Hepatocyte (in vitro differentiated cells): ENCODE data around the gene HINT3. TPM values are rescaled to one million over a fixed set of nuclear protein-coding genes. Genes with fewer than 3 reads are reported as not detected.

ENCODE experiments used
- DNase-seq: peaks from one replicate; pipeline ENCODE4 v3.0.0-alpha.2; 2016; ENCODE audit warnings: low spot score
- H2AFZ ChIP-seq: fragments of 200-600 bp; sonication (generic); 2 replicates; pipeline ENCODE4 v1.6.0; 2016; ENCODE audit warnings: antibody characterized with exemption, mild to moderate bottlenecking
- H3K27ac ChIP-seq: fragments of 200-600 bp; sonication (generic); 2 replicates; pipeline ENCODE4 v1.5.1; 2016; ENCODE audit warnings: mild to moderate bottlenecking
- H3K27me3 ChIP-seq: fragments of 200-600 bp; sonication (generic); 2 replicates; pipeline ENCODE4 v1.6.1; 2016
- H3K36me3 ChIP-seq: fragments of 200-600 bp; sonication (generic); replicated peaks from 2 replicates; pipeline ENCODE4 v1.5.1; 2016; ENCODE audit warnings: low read depth; ENCODE audit not compliant: insufficient read depth
- H3K4me1 ChIP-seq: fragments of 200-600 bp; sonication (generic); 2 replicates; pipeline ENCODE4 v1.5.1; 2016; ENCODE audit warnings: mild to moderate bottlenecking, moderate library complexity; ENCODE audit not compliant: insufficient read depth
- H3K4me2 ChIP-seq: fragments of 200-600 bp; sonication (generic); 2 replicates; pipeline ENCODE4 v1.6.0; 2016
- H3K4me3 ChIP-seq: fragments of 200-600 bp; sonication (generic); 2 replicates; pipeline ENCODE4 v1.5.1; 2016; ENCODE audit warnings: mild to moderate bottlenecking
- H3K79me2 ChIP-seq: fragments of 200-600 bp; sonication (generic); 2 replicates; pipeline ENCODE4 v1.6.0; 2017; ENCODE audit warnings: mild to moderate bottlenecking
- H3K9me2 ChIP-seq: fragments of 200-600 bp; sonication (generic); replicated peaks from 2 replicates; pipeline ENCODE4 v1.6.0; 2017; ENCODE audit warnings: mild to moderate bottlenecking; ENCODE audit not compliant: insufficient read depth
- H3K9me3 ChIP-seq: fragments of 200-600 bp; sonication (generic); 2 replicates; pipeline ENCODE4 v1.5.1; 2016; ENCODE audit warnings: low read depth, mild to moderate bottlenecking
- H4K20me1 ChIP-seq: fragments of 200-600 bp; sonication (generic); 2 replicates; pipeline ENCODE4 v1.6.0; 2016; ENCODE audit warnings: mild to moderate bottlenecking; ENCODE audit not compliant: insufficient read depth, poor library complexity, severe bottlenecking
- CTCF ChIP-seq: fragments of 200-600 bp; sonication (generic); IDR thresholded peaks from 2 replicates; pipeline ENCODE4 v1.5.1; 2016; ENCODE audit warnings: antibody characterized with exemption, mild to moderate bottlenecking; ENCODE audit not compliant: poor library complexity
- EZH2 ChIP-seq: fragments of 200-600 bp; sonication (generic); IDR thresholded peaks from 2 replicates; pipeline ENCODE4 v1.6.1; 2016; ENCODE audit warnings: antibody characterized with exemption, mild to moderate bottlenecking, borderline replicate concordance
- EZH2phosphoT487 ChIP-seq: fragments of 200-600 bp; sonication (generic); IDR thresholded peaks from one replicate; pipeline ENCODE4 v1.6.1; 2018; ENCODE audit warnings: antibody characterized with exemption, mild to moderate bottlenecking, low read depth, moderate library complexity; ENCODE audit not compliant: unreplicated experiment, severe bottlenecking
- WGBS: methylation state at CpG from one replicate; pipeline ENCODE4 v1.1.6; 2016; ENCODE audit warnings: low lambda C conversion rate; ENCODE audit errors: missing lambda C conversion rate; 5-methylcytosine and 5-hydroxymethylcytosine counted together
- polyA plus RNA-seq: library from polyadenylated mRNA; unstranded; fragments of >200 nt; fragmentation: Nextera tagmentation; extraction: Ambion mirVana; gene quantifications from 2 replicates; pipeline ENCODE4 v1.2.1, GENCODE V29; 2016
- total RNA-seq: library from RNA; depleted of rRNA; stranded (reverse); fragments of >200 nt; gene quantifications from 2 replicates; pipeline ENCODE4 v1.2.3, GENCODE V29; 2014

Gene HINT3
- total and polyA plus RNA-seq, 2 experiments from 2014 or later = 15.4 to 32.9 TPM

GRCh38 chr6:126010040-126010439 lies 53.5 kb downstream of the HINT3 start:
- Histone ChIP-seq H3K9me3 (no peaks in the 10 kb centered on the region), H3K4me3 (no peak overlapping the region), H3K4me1 (no peaks in the 10 kb centered on the region), H3K27me3 (no peaks in the 10 kb centered on the region), H3K27ac (no peak overlapping the region), H3K9me2 (no peaks in the 10 kb centered on the region), H3K4me2 (no peak overlapping the region), H3K36me3 (no peaks in the 10 kb centered on the region), H4K20me1 (no peaks in the 10 kb centered on the region), H3K79me2 (no peaks in the 10 kb centered on the region), H2AFZ (no peak overlapping the region)
- WGBS = 97% methylated on average over 4 of the region's 4 CpGs
- no peak for DNase-seq
- no peak for TF ChIP-seq EZH2phosphoT487
- TF ChIP-seq CTCF = no peak
- TF ChIP-seq EZH2 = no peak

DNA sequence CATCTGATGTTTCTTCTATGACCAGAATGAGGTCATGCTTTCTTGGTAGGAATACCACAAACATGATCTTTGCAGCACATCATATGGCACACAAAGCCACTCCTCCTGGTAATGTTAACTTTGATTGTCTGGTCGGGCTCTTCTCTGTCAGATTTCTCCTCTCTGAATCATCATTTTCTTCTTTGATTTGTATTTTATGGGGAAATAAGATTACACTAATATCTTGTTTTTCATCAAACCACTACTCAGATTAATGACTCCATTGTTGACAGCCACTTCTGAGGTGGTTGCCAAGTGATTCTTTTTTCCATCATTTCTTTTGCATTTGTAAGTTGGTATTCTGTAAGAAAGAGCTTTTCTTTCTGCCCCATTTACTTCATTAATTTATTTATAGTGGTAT lies 59.3 kb downstream of the HINT3 start:
- H3K4me2 ChIP-seq = no peak overlapping the region
- no peaks in the 10 kb centered on the region for H3K9me3 ChIP-seq
- H3K36me3 ChIP-seq = no peaks in the 10 kb centered on the region
- H4K20me1 ChIP-seq = no peaks in the 10 kb centered on the region
- DNase-seq = no peak
- no peak overlapping the region for H2AFZ ChIP-seq
- H3K4me1 ChIP-seq = no peaks in the 10 kb centered on the region
- H3K4me3 ChIP-seq = no peak overlapping the region
- H3K27me3 ChIP-seq = no peaks in the 10 kb centered on the region
- no peak overlapping the region for H3K27ac ChIP-seq
- no peak for TF ChIP-seq EZH2phosphoT487
- no peak for TF ChIP-seq EZH2
- no peak for TF ChIP-seq CTCF
- WGBS = 100% methylated on average over 1 of the region's 1 CpG
- no peaks in the 10 kb centered on the region for H3K79me2 ChIP-seq
- no peaks in the 10 kb centered on the region for H3K9me2 ChIP-seq

DNA sequence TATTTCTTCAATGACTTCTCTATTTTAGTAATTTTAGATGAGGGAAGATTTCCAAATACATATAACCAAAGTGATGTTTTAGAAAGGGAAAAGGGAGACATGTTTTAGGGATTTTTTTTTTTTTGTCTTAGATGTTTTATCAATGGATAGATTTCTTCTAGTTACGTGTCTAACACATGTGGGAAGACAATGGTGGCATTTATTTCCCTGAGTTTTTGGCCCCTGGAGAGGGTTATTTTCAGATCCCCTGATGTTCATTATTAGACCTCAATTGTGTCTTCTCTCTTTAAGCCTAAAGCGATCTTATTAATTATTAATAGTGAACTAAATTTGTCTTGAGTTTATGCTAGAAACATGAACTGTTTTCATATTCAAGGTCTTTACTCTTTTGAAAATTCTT lies 60.0 kb downstream of the HINT3 start:
- no peak overlapping the region for H3K4me3 ChIP-seq
- TF ChIP-seq CTCF = no peak
- no peak for DNase-seq
- H3K9me3 ChIP-seq = no peaks in the 10 kb centered on the region
- no peaks in the 10 kb centered on the region for H3K4me1 ChIP-seq
- no peaks in the 10 kb centered on the region for H4K20me1 ChIP-seq
- 92% methylated on average over 2 of the region's 2 CpGs for WGBS
- H3K27me3 ChIP-seq = no peaks in the 10 kb centered on the region
- no peak overlapping the region for H2AFZ ChIP-seq
- H3K27ac ChIP-seq = no peak overlapping the region
- H3K36me3 ChIP-seq = no peaks in the 10 kb centered on the region
- no peaks in the 10 kb centered on the region for H3K9me2 ChIP-seq
- no peak overlapping the region for H3K4me2 ChIP-seq
- H3K79me2 ChIP-seq = no peaks in the 10 kb centered on the region

DNA sequence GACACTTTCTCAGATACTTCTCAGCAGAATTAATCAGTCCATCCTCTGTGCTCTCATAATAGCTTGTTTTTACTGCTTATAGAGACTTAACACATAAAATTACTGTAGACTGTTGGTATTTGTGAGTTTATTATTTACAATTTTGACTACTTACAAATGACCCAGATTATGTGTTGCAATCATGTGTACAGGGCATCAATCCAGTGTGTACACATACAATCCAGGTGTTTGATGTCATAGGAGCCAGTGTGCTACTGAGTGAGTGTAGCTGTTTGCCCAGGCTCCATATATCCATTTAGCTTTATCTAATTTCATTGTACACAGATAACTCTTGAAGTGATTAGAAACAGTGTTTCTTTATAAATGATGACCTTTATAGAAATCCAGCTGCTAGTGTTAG lies 61.1 kb downstream of the HINT3 start:
- H3K36me3 ChIP-seq = no peaks in the 10 kb centered on the region
- no peak overlapping the region for H3K4me2 ChIP-seq

More for the DNA sequence above, 61.1 kb downstream of the HINT3 start:
- DNase-seq = no peak
- H4K20me1 ChIP-seq = no peaks in the 10 kb centered on the region
- H2AFZ ChIP-seq = no peak overlapping the region
- TF ChIP-seq EZH2 (no peak), CTCF (no peak)
- no peaks in the 10 kb centered on the region for H3K79me2 ChIP-seq
- no peak overlapping the region for H3K27ac ChIP-seq
- no peak overlapping the region for H3K4me3 ChIP-seq
- no peaks in the 10 kb centered on the region for H3K9me2 ChIP-seq
- H3K4me1 ChIP-seq = no peaks in the 10 kb centered on the region
- no peaks in the 10 kb centered on the region for H3K27me3 ChIP-seq
- H3K9me3 ChIP-seq = no peaks in the 10 kb centered on the region
